ENCODE results near the gene GBF1.

GRCh38 chr10:102225646-102226541, 19.4 kb upstream of the GBF1 start, which contains the start of gene ELOVL3:
- TF ChIP-seq CTCF (IDR thresholded peaks at IDR 0.05) (peak in 1 of 12 donors; percentile 12), POLR2A (IDR thresholded peaks at IDR 0.05) (peak in 1 of 2 donors; percentile 47)
